ENCODE measurements around the gene HSPA4L.

- no peak for TF ChIP-seq POLR2A (IDR thresholded peaks at IDR 0.05; ENCODE audit: low read length)
- TF ChIP-seq GATA1 (IDR thresholded peaks at IDR 0.05; ENCODE audit: low read depth, low read length): no peak
Measured at GRCh38 chr4:127777487-127777886, 4.6 kb upstream of the HSPA4L start.
